GM12864 (cell line): ENCODE data around the gene WDR17.

Experiments
- DNase-seq: peaks from one replicate; pipeline ENCODE4 v3.0.0-alpha.2; 2011; ENCODE audit warnings: low read depth
- H3K4me3 ChIP-seq: 2 replicates; pipeline ENCODE4 v1.5.1; 2011; ENCODE audit warnings: mild to moderate bottlenecking, low read depth, low read length, control low read depth
- TF ChIP-seq, protein P1 (sequence below): IDR thresholded peaks from 2 replicates; pipeline ENCODE4 v1.5.1; 2011; ENCODE audit warnings: low read depth, mild to moderate bottlenecking, moderate library complexity, low read length, control low read depth, inconsistent platforms; ENCODE audit errors: missing control alignments

WDR17 gene

GRCh38 chr4:176034936-176035335 lies 30.7 kb upstream of the WDR17 start:
- H3K4me3 ChIP-seq: no peak overlapping the region
- TF ChIP-seq, protein P1, sequence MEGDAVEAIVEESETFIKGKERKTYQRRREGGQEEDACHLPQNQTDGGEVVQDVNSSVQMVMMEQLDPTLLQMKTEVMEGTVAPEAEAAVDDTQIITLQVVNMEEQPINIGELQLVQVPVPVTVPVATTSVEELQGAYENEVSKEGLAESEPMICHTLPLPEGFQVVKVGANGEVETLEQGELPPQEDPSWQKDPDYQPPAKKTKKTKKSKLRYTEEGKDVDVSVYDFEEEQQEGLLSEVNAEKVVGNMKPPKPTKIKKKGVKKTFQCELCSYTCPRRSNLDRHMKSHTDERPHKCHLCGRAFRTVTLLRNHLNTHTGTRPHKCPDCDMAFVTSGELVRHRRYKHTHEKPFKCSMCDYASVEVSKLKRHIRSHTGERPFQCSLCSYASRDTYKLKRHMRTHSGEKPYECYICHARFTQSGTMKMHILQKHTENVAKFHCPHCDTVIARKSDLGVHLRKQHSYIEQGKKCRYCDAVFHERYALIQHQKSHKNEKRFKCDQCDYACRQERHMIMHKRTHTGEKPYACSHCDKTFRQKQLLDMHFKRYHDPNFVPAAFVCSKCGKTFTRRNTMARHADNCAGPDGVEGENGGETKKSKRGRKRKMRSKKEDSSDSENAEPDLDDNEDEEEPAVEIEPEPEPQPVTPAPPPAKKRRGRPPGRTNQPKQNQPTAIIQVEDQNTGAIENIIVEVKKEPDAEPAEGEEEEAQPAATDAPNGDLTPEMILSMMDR: no peak
- no peak for DNase-seq

GRCh38 chr4:176036585-176037205 lies 28.9 kb upstream of the WDR17 start:
- TF ChIP-seq, protein P1: no peak
- no peak for DNase-seq

DNA sequence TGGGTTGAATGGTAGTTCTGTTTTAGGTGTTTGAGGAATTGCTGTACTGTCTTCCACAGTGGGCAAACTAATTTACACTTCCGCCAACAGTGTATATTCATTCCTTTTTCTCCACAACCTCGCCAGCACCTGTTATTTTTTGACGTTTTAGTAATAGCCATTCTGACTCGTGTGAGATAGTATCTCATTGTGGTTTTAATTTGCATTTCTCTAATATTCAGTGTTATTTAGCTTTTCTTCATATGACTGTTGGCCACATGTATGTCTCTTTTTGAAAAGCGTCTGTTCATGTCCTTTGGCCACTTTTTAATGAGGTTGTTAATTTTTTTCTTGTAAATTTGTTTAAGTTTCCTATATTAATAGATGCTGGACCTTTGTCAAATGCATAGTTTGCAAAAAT lies 26.9 kb upstream of the WDR17 start:
- TF ChIP-seq, protein P1: no peak
- no peak for DNase-seq
- H3K4me3 ChIP-seq: no peak overlapping the region

More at GRCh38 chr4:176036585-176037205, 28.9 kb upstream of the WDR17 start:
- H3K4me3 ChIP-seq: no peak overlapping the region

- DNase-seq: no peak
- TF ChIP-seq, protein P1: no peak
- no peak overlapping the region for H3K4me3 ChIP-seq
These were observed 23.4 kb upstream of the WDR17 start for GRCh38 chr4:176042195-176042594.

DNA sequence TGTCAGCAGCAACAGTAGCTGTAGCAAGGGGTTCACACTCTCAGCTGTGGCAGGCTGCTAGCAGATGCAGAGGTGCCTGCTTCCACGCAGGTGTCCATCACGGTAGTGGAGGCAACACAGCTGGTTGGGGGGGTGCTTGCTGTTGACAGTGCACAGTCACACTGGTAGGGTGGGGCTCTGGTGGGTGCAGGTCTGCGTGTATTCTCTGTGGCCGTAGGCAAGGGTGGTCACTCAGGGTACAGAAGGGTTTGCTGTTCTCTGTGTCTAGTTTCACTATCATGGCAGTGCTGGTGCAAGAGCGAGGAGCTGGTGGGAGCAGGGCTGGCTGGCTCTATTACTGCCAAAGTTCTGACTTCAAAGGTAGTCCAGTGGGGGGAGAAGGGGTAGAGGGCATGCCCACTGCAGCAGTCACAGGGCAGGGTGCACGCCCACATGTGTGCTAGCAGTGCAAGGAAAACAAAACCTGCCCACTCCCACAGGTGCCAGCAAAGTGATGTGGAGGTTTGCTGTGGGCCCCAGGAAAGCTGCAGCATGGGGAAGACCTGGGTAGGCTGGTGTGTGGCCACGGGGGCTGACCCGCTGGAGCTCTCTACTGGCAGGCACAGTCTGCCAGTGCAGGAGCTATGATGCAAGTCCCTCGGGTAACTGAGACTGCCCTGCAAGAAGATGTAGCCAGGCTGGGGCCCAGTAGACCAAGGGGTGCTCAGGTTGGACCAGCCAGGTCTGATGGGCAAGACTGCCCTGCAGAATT lies 21.6 kb upstream of the WDR17 start:
- no peak for DNase-seq
- H3K4me3 ChIP-seq: no peak overlapping the region
- TF ChIP-seq, protein P1: no peak

GRCh38 chr4:176044589-176044951 lies 21.1 kb upstream of the WDR17 start:
- no peak overlapping the region for H3K4me3 ChIP-seq
- no peak for DNase-seq
- TF ChIP-seq, protein P1: no peak

DNA sequence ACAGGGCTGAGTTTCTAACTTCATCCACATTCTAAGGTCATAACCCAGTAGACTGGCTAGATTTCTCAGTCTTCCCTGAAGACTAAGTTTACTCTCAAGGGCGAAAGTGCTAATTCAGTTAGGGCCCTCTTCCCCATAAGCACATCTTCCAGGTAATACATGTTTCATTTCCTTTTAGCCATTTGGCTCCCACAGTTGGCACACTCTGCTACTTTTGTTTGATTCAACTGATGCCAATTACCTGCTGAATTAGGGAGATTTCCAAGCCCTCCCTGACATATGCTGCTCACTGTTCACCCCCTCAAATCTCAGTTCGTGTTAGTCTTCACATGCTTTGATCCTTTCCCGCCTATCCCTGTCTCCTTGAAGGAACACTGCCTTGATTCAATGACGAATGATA lies 17.0 kb upstream of the WDR17 start:
- DNase-seq: no peak
- no peak overlapping the region for H3K4me3 ChIP-seq
- TF ChIP-seq, protein P1: no peak
